ENCODE data around the gene DCLRE1A.
A peak's percentile ranks its signal among the peaks of the same experiment; 100 is the strongest.
"Not testable (repeated sequence)": the region's sequence is repeated elsewhere in the genome, so short reads cannot be mapped to it uniquely, and the experiment has no call there.

Gene DCLRE1A

DNA sequence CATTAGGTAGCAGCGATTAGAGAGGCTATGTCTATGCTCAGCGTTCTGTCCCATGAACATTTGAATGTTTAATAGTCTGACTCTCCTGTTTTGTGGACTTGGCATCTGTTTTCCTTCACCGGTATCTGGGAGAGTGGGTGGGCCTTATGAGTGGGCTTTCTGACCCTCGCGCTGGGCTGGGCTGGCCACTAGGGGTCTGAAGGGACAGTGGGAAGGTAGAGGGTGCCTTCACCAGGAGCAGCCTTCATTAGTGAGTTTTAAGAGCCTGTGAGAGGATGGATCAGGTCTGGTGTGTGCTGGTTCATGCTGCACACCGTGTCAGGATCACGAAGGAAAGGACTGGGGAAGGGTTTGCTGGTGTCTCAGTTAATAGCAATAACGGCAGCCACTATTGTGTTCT is 33.4 kb downstream of the DCLRE1A start:
- no peak for TF ChIP-seq POLR2A (IDR thresholded peaks at IDR 0.05; ENCODE audit: low read depth, low read length)
- TF ChIP-seq POLR2AphosphoS5 (IDR thresholded peaks at IDR 0.05; ENCODE audit: low read depth, low read length): no peak
- TF ChIP-seq TAF1 (IDR thresholded peaks at IDR 0.05; ENCODE audit: borderline replicate concordance, low read depth, low read length): no peak
- DNase-seq (ENCODE audit: insufficient read length) (no peak), FAIRE-seq (no peak)

DNA sequence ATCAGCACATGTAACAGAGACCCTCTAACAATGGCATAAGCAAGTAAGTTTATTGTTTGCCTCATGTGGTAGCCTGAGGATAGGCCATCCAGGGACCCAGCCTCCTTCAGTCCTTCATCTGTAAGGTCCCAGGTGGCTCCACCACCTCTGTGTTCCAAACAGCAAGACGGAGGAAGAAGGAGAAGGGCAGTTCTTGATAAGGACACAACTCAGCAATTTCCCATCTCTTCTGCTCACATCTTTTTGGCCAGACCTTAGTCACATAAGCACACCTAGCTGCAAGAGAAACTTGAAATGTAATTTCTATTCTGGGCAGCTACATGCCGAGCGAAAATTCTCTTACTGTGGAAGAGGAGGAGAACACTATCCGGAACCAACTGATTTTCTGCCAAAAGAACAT is 33.9 kb downstream of the DCLRE1A start:
- no peak for FAIRE-seq
- no peak for DNase-seq (ENCODE audit: insufficient read length)
- TF ChIP-seq TAF1 (IDR thresholded peaks at IDR 0.05; ENCODE audit: borderline replicate concordance, low read depth, low read length) (no peak), POLR2A (IDR thresholded peaks at IDR 0.05; ENCODE audit: low read depth, low read length) (no peak), POLR2AphosphoS5 (IDR thresholded peaks at IDR 0.05; ENCODE audit: low read depth, low read length) (no peak)

DNA sequence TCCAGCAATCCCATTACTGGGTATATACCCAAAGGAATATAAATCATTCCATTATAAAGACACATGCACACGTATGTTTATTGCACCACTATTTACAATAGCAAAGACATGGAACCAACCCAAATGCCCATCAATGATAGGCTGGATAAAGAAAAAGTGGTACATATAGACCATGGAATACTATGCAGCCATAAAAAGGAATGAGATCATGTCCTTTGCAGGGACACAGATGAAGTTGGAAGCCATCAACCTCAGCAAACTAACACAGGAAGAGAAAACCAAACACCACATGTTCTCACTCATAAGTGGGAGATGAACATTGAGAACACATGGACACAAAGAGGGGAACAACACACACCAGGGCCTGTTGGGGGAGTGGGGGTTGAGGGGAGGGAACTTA is 39.2 kb downstream of the DCLRE1A start:
- FAIRE-seq; DNase-seq (ENCODE audit: insufficient read length): not testable (repeated sequence)

DNA sequence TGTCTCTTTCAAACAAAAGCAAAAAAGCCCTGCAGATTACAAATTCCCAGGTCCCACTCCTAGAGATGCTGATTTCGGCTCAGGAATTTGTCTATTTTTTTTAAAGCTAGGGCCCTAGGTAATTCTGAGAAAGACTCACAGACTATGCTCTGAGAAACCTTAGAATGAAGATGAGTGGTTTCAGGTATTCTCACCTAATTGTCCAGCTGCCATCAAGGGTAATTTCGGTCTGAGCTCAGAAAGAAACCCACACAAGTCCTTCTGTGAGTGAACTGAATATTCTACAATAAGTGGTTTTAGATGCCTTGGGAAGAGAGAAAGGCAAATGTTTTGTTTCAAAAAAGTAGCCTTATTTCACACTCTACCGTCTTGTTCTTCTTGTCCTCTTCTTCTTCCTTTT is 45.7 kb downstream of the DCLRE1A start:
- DNase-seq (ENCODE audit: insufficient read length): no peak

DNA sequence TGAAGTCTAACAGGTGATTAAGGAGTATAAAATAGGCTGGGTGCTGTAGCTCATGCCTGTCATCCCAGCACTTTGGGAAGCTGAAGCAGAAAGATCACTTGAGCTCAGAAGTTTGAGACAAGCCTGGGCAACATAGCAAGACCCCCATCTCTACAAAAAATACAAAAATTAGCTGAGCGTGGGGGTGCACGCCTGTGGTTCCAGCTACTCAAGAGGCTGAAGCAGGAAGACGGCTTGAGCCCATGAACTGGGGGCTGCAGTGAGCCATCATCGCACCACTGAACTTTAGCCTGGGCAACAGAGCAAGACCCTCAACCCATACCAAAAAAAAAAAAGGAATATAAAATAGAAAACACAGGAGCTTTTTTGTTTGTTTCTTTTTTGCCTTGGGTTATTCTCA is 47.4 kb downstream of the DCLRE1A start:
- FAIRE-seq (no peak), DNase-seq (ENCODE audit: insufficient read length) (no peak)
- TF ChIP-seq POLR2AphosphoS5 (IDR thresholded peaks at IDR 0.05; ENCODE audit: low read depth, low read length) (no peak), TAF1 (IDR thresholded peaks at IDR 0.05; ENCODE audit: borderline replicate concordance, low read depth, low read length) (no peak), POLR2A (IDR thresholded peaks at IDR 0.05; ENCODE audit: low read depth, low read length) (no peak)

More for the DNA sequence above, 45.7 kb downstream of the DCLRE1A start:
- FAIRE-seq: no peak
- TF ChIP-seq POLR2AphosphoS5 (IDR thresholded peaks at IDR 0.05; ENCODE audit: low read depth, low read length) (no peak), POLR2A (IDR thresholded peaks at IDR 0.05; ENCODE audit: low read depth, low read length) (no peak), TAF1 (IDR thresholded peaks at IDR 0.05; ENCODE audit: borderline replicate concordance, low read depth, low read length) (no peak)

DNA sequence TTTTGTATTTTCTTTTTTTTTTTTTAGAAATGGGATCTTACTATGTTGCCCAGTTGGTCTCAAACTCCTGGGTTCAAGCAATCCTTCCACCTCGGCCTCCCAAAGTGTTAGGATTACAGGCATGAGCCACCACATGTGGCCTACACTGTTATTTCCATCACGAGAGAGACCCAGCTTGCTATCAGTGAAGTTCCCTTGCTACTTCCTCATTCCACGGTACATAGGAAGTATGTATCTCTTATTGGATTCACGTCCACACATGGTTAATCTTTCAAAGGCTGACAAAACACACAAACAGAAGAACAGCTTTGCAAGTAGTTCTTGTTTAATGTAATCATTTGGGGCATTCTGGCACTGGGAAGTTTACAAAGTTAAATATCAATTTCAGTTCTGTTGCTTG is 50.9 kb downstream of the DCLRE1A start:
- TF ChIP-seq POLR2A (IDR thresholded peaks at IDR 0.05; ENCODE audit: low read depth, low read length) (no peak), POLR2AphosphoS5 (IDR thresholded peaks at IDR 0.05; ENCODE audit: low read depth, low read length) (no peak), TAF1 (IDR thresholded peaks at IDR 0.05; ENCODE audit: borderline replicate concordance, low read depth, low read length) (no peak)
- FAIRE-seq (peak; percentile 24), DNase-seq (ENCODE audit: insufficient read length) (no peak)

DNA sequence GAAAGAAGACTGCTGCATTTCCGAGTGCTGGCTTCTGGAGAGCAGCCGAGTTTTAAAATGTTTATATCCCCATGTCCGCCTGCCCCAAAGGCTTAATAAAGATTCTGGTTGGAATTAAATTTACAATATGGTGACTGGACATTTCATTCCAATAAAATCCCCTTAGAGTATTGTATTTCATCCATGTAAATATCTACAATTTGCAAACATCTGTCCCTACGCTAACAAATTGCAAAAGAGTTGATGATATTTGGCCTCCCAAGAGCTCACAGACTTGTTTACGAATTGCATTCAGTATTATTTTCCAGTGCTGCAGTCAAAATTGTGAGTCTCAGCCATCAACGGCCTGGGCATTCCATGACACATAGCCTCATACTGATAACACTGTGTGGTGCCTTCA is 52.3 kb downstream of the DCLRE1A start:
- no peak for DNase-seq (ENCODE audit: insufficient read length)
- no peak for TF ChIP-seq POLR2AphosphoS5 (IDR thresholded peaks at IDR 0.05; ENCODE audit: low read depth, low read length)
- no peak for TF ChIP-seq TAF1 (IDR thresholded peaks at IDR 0.05; ENCODE audit: borderline replicate concordance, low read depth, low read length)
- no peak for TF ChIP-seq POLR2A (IDR thresholded peaks at IDR 0.05; ENCODE audit: low read depth, low read length)
- no peak for FAIRE-seq

DNA sequence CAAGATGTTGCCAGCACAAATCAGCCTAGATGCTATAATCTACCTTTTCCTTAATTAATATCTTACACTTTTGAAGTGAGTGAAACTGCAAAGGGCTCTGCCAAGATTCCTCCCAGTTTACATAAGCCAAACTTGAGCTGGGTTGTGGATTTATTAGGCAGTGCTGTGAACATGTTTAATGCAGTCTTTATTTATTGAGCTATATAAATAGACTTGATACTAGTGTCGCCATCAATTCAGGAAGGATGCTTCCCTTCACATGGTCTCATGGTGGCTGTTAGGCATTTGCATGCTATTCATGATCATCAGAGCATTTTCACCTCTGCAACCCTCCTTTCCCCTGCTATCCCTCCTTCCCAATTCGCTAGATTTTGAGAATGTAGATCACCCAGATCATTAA is 62.2 kb downstream of the DCLRE1A start:
- DNase-seq (ENCODE audit: insufficient read length): no peak
- TF ChIP-seq POLR2A (IDR thresholded peaks at IDR 0.05; ENCODE audit: low read depth, low read length): no peak
- TF ChIP-seq POLR2AphosphoS5 (IDR thresholded peaks at IDR 0.05; ENCODE audit: low read depth, low read length): no peak
- TF ChIP-seq TAF1 (IDR thresholded peaks at IDR 0.05; ENCODE audit: borderline replicate concordance, low read depth, low read length): no peak
- no peak for FAIRE-seq

DNA sequence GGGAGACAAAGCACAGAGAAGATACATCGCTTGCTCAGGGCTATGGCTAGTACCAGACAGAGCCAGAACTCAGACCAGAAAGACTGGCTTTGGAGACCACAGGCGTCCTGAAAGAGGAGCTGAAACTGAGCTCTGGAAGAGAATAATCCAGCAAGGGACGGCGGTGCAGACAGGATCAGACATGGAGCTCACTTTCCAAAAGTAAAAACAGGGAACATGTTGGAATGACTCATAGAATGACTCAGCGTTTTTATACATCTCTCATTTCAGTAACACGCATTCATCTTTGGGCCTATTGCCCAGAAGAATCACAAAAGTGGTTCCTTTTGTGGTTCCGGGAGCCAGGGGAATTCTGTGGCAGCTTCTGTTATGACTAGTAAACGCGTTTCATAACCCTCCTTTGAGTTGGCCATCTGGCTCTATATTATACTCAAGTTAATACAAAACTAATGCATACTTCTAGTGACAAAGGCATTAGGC is 65.2 kb downstream of the DCLRE1A start:
- TF ChIP-seq POLR2A (IDR thresholded peaks at IDR 0.05; ENCODE audit: low read depth, low read length) (no peak), TAF1 (IDR thresholded peaks at IDR 0.05; ENCODE audit: borderline replicate concordance, low read depth, low read length) (no peak), POLR2AphosphoS5 (IDR thresholded peaks at IDR 0.05; ENCODE audit: low read depth, low read length) (no peak)
- DNase-seq (ENCODE audit: insufficient read length): no peak
- FAIRE-seq: peak; percentile 90

All from GM12892 (cell line).